Measurements from ENCODE around the gene ATP10B. TPM values are rescaled to one million over a fixed set of nuclear protein-coding genes. Genes with fewer than 3 reads are reported as not detected.

The ATP10B gene
- total and polyA plus RNA-seq, 10 of the 15 experiments (the other 5 are each of a cell fraction or from before 2014, with no cell fraction given): not detected

DNA sequence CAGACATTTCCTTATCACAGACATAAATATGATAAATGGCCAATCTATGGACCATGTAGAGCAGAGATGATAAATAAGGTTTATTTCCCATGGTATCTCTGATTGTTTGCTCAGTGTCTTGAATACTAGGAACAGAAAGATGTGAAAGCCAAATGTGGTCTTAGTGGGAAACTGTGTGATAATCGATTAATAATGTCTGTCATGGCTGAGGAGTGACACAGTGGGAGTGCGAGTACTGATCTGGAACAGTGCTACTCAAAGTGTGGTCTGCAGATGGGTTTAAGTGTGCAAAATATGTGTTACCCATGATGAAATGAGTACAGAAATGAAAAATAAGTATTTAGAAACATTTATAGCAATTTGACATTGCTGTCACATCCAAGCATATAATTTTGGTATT is 337.8 kb downstream of the ATP10B start:
- ChIA-PET RAD21 (ENCODE audit: unreplicated experiment) (no interaction called here), SMC1A (ENCODE audit: uncharacterized antibody, unreplicated experiment) (no interaction called here), POLR2A (interaction anchor here (0.5 kb wide), 1 partner anchor 95 kb away, joined by 5 read pairs; the partner anchor contains the start of gene SLU7), CTCF (interaction anchor here (10.1 kb wide), 1 partner anchor 74 kb away, joined by 235 read pairs; no protein-coding TSS in a partner anchor)
- Histone ChIP-seq H3K79me2 (ENCODE audit: control insufficient read depth, insufficient read depth, low read length) (no peaks in the 10 kb centered on the region), H3K4me3 (no peak overlapping the region), H2AFZ (ENCODE audit: control insufficient read depth, low read depth, low read length) (no peak overlapping the region), H3K9ac (ENCODE audit: control insufficient read depth, insufficient read depth, low read length) (no peak overlapping the region), H3K27ac (ENCODE audit: control insufficient read depth, insufficient read depth) (no peak overlapping the region), H3K4me1 (ENCODE audit: control insufficient read depth, insufficient read depth, low read length) (no peaks in the 10 kb centered on the region), H3K4me2 (ENCODE audit: control insufficient read depth, insufficient read depth) (no peak overlapping the region), H4K20me1 (ENCODE audit: control insufficient read depth, insufficient read depth) (no peaks in the 10 kb centered on the region), H3K9me3 (replicated peaks; ENCODE audit: control insufficient read depth, insufficient read depth, low read length) (no peaks in the 10 kb centered on the region), H3K36me3 (ENCODE audit: control insufficient read depth in 2 of 2, insufficient read depth in 2 of 2, low read length in 1 of 2) (no peaks in the 10 kb centered on the region), H3K27me3 (replicated peaks in 1 of 2; ENCODE audit: control insufficient read depth in 2 of 2, insufficient read depth in 2 of 2, low read length in 1 of 2) (no peaks in the 10 kb centered on the region)
- FAIRE-seq (no peak), DNase-seq (ENCODE audit: low read depth, low spot score) (no peak), ATAC-seq (no peak)
- no TSS peak for BruUV-seq (replicated peaks)
- WGBS (ENCODE audit: insufficient coverage, insufficient replicate concordance, low lambda C conversion rate, missing lambda C conversion rate): 47% methylated on average over 2 of the region's 2 CpGs
- intact Hi-C loops (cut with micrococcal nuclease; ENCODE audit: unreplicated experiment) (no loop called here), in situ Hi-C loops (cut with MboI) (loop anchor here (10.0 kb wide), 1 partner anchor 271 kb away; no protein-coding TSS in a partner anchor)
- TF ChIP-seq CTCF (IDR thresholded peaks at IDR 0.05 in 2 of 3, conservative IDR thresholded peaks at IDR 0.05 in 1 of 3; ENCODE audit: control insufficient read depth in 2 of 3, extremely low read depth in 1 of 3, insufficient read depth in 1 of 3, low read depth in 3 of 3, low read length in 3 of 3): no peak
- TF ChIP-seq SRF (IDR thresholded peaks at IDR 0.05; ENCODE audit: low read depth in 2 of 2, low read length in 2 of 2): peak in 1 of 2 experiments; percentile 50; a peak in 1 of 4 replicates
- TF ChIP-seq, protein P1, sequence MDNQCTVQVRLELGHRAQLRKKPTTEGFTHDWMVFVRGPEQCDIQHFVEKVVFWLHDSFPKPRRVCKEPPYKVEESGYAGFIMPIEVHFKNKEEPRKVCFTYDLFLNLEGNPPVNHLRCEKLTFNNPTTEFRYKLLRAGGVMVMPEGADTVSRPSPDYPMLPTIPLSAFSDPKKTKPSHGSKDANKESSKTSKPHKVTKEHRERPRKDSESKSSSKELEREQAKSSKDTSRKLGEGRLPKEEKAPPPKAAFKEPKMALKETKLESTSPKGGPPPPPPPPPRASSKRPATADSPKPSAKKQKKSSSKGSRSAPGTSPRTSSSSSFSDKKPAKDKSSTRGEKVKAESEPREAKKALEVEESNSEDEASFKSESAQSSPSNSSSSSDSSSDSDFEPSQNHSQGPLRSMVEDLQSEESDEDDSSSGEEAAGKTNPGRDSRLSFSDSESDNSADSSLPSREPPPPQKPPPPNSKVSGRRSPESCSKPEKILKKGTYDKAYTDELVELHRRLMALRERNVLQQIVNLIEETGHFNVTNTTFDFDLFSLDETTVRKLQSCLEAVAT (IDR thresholded peaks at IDR 0.05): peak; percentile 74

Measured in GM12878 (cell line).